Activated CD4-positive, alpha-beta T cell treated with anti-CD3 and anti-CD28 coated beads for 36 hours (primary cell): ENCODE data around the gene SLCO3A1. TPM values are rescaled to one million over a fixed set of nuclear protein-coding genes. Genes with fewer than 3 reads are reported as not detected.

Source experiments
- ATAC-seq: fragments of 200-7000 bp; cut with Tn5 transposase; one replicate; pipeline ENCODE4 v1.10.0; 2021; ENCODE audit warnings: mild to moderate bottlenecking, moderate library complexity
- CTCF ChIA-PET: fragments of 350-600 bp; sonication (Branson Sonifier 250); formaldehyde crosslinking; loops from one replicate; lab custom pipeline; 2021; ENCODE audit warnings: antibody characterized with exemption; lab: Charles Lee
- POLR2A ChIA-PET: fragments of 350-600 bp; sonication (Branson Sonifier 250); formaldehyde crosslinking; loops from one replicate; lab custom pipeline; 2021; ENCODE audit warnings: antibody characterized with exemption, inconsistent platforms; lab: Charles Lee
- DNase-seq: peaks from one replicate; pipeline ENCODE4 v3.0.0-alpha.2; 2020
- H3K27ac Mint-ChIP-seq: one replicate; pipeline ENCODE4 v1.8.0; 2021; ENCODE audit warnings: mixed read lengths
- H3K27me3 Mint-ChIP-seq: one replicate; pipeline ENCODE4 v1.8.0; 2021; ENCODE audit warnings: mixed read lengths
- H3K36me3 Mint-ChIP-seq: one replicate; pipeline ENCODE4 v1.8.0; 2021; ENCODE audit warnings: low read depth, mixed read lengths
- H3K4me1 Mint-ChIP-seq: one replicate; pipeline ENCODE4 v1.8.0; 2021; ENCODE audit warnings: mixed read lengths
- H3K4me3 Mint-ChIP-seq: one replicate; pipeline ENCODE4 v1.8.0; 2021; ENCODE audit warnings: mild to moderate bottlenecking, moderate library complexity, mixed read lengths
- H3K9me3 Mint-ChIP-seq: one replicate; pipeline ENCODE4 v1.8.0; 2021; ENCODE audit warnings: low read depth, mixed read lengths
- intact Hi-C, 2 experiments: fragments of 100-400 bp; cut with DNase I in 1 of 2; cut with micrococcal nuclease in 1 of 2; formaldehyde crosslinking; loops; one replicate each; pipeline versions ENCODE4 v1.14.2 to v1.15.1; 2022 to 2024; cut with DNase I, micrococcal nuclease
- total RNA-seq, 2 experiments: library from RNA; stranded (reverse); gene quantifications; one replicate each; pipeline ENCODE4 v1.2.3, GENCODE V29; 2021

Gene SLCO3A1
- total RNA-seq, 2 experiments from 2014 or later: 5.6 to 5.8 TPM

GRCh38 chr15:92143765-92144164 is 290.3 kb downstream of the SLCO3A1 start:
- Mint-ChIP-seq H3K4me1 (no peaks in the 10 kb centered on the region), H3K36me3 (peaks cover 8% of the 10 kb centered on the region), H3K4me3 (no peak overlapping the region), H3K27me3 (no peaks in the 10 kb centered on the region), H3K9me3 (no peaks in the 10 kb centered on the region), H3K27ac (no peak overlapping the region)
- DNase-seq (no peak), ATAC-seq (no peak)
- POLR2A ChIA-PET: no interaction called here
- CTCF ChIA-PET: no interaction called here
- intact Hi-C loops: no loop called here

GRCh38 chr15:92146511-92147150 is 293.1 kb downstream of the SLCO3A1 start:
- Mint-ChIP-seq H3K27me3 (no peaks in the 10 kb centered on the region), H3K4me3 (no peak overlapping the region), H3K36me3 (peaks cover 10% of the 10 kb centered on the region), H3K9me3 (no peaks in the 10 kb centered on the region), H3K4me1 (no peaks in the 10 kb centered on the region), H3K27ac (no peak overlapping the region)
- ATAC-seq: no peak
- ChIA-PET CTCF (interaction anchor here (0.7 kb wide), 1 partner anchor 440 kb away, joined by 3 read pairs; no protein-coding TSS in a partner anchor), POLR2A (no interaction called here)
- no peak for DNase-seq
- intact Hi-C loops: no loop called here

- H3K27me3 Mint-ChIP-seq: no peaks in the 10 kb centered on the region
- no peak overlapping the region for H3K27ac Mint-ChIP-seq
These were observed 295.5 kb downstream of the SLCO3A1 start for GRCh38 chr15:92149029-92149428.

GRCh38 chr15:92149465-92149864 is 296.0 kb downstream of the SLCO3A1 start:
- intact Hi-C loops: no loop called here
- no peak overlapping the region for H3K27ac Mint-ChIP-seq
- ATAC-seq (no peak), DNase-seq (no peak)
- H3K4me3 Mint-ChIP-seq: no peak overlapping the region
- no peaks in the 10 kb centered on the region for H3K4me1 Mint-ChIP-seq
- H3K27me3 Mint-ChIP-seq: no peaks in the 10 kb centered on the region
- H3K9me3 Mint-ChIP-seq: no peaks in the 10 kb centered on the region
- CTCF ChIA-PET: interaction anchor here (0.7 kb wide), 1 partner anchor 10 kb away, joined by 3 read pairs; no protein-coding TSS in a partner anchor
- H3K36me3 Mint-ChIP-seq: peaks cover 7% of the 10 kb centered on the region
- POLR2A ChIA-PET: interaction anchor here (0.6 kb wide), 1 partner anchor 129 kb away, joined by 4 read pairs; no protein-coding TSS in a partner anchor

More at GRCh38 chr15:92149029-92149428, 295.5 kb downstream of the SLCO3A1 start:
- no peak overlapping the region for H3K4me3 Mint-ChIP-seq
- peaks cover 7% of the 10 kb centered on the region for H3K36me3 Mint-ChIP-seq
- no peaks in the 10 kb centered on the region for H3K9me3 Mint-ChIP-seq
- CTCF ChIA-PET: no interaction called here
- DNase-seq (no peak), ATAC-seq (no peak)
- intact Hi-C loops: no loop called here
- POLR2A ChIA-PET: no interaction called here
- H3K4me1 Mint-ChIP-seq: no peaks in the 10 kb centered on the region

- Mint-ChIP-seq H3K4me3 (no peak overlapping the region), H3K4me1 (no peaks in the 10 kb centered on the region), H3K9me3 (no peaks in the 10 kb centered on the region), H3K27me3 (no peaks in the 10 kb centered on the region), H3K36me3 (peaks cover 7% of the 10 kb centered on the region), H3K27ac (no peak overlapping the region)
- ATAC-seq (no peak), DNase-seq (no peak)
- POLR2A ChIA-PET: no interaction called here
- CTCF ChIA-PET: interaction anchor here (0.6 to 0.7 kb wide), 2 partner anchors 35 to 231 kb away, joined by 3 to 4 read pairs; no protein-coding TSS in a partner anchor
- intact Hi-C loops: no loop called here
These were observed 297.7 kb downstream of the SLCO3A1 start for GRCh38 chr15:92151168-92151567.

GRCh38 chr15:92151741-92152140 is 298.2 kb downstream of the SLCO3A1 start:
- no peak for DNase-seq
- H3K4me1 Mint-ChIP-seq: no peaks in the 10 kb centered on the region
- no peak overlapping the region for H3K27ac Mint-ChIP-seq
- no peak for ATAC-seq
- no peak overlapping the region for H3K4me3 Mint-ChIP-seq
- intact Hi-C loops: no loop called here
- no peaks in the 10 kb centered on the region for H3K27me3 Mint-ChIP-seq
- peaks cover 7% of the 10 kb centered on the region for H3K36me3 Mint-ChIP-seq
- CTCF ChIA-PET: interaction anchor here (0.6 to 0.7 kb wide), 2 partner anchors 36 to 230 kb away, joined by 3 to 4 read pairs; no protein-coding TSS in a partner anchor
- no peaks in the 10 kb centered on the region for H3K9me3 Mint-ChIP-seq
- POLR2A ChIA-PET: no interaction called here

GRCh38 chr15:92152983-92153382 is 299.5 kb downstream of the SLCO3A1 start:
- CTCF ChIA-PET: no interaction called here
- DNase-seq: no peak
- POLR2A ChIA-PET: no interaction called here

GRCh38 chr15:92153620-92154019 is 300.1 kb downstream of the SLCO3A1 start:
- intact Hi-C loops: no loop called here
- peaks cover 5% of the 10 kb centered on the region for H3K36me3 Mint-ChIP-seq
- POLR2A ChIA-PET: no interaction called here
- CTCF ChIA-PET: no interaction called here
- no peak for DNase-seq
- no peak overlapping the region for H3K4me3 Mint-ChIP-seq
- no peak for ATAC-seq
- no peaks in the 10 kb centered on the region for H3K27me3 Mint-ChIP-seq
- no peaks in the 10 kb centered on the region for H3K9me3 Mint-ChIP-seq
- no peak overlapping the region for H3K27ac Mint-ChIP-seq
- peaks cover 9% of the 10 kb centered on the region for H3K4me1 Mint-ChIP-seq

More at GRCh38 chr15:92152983-92153382, 299.5 kb downstream of the SLCO3A1 start:
- no peaks in the 10 kb centered on the region for H3K9me3 Mint-ChIP-seq
- H3K27me3 Mint-ChIP-seq: no peaks in the 10 kb centered on the region
- no peak overlapping the region for H3K27ac Mint-ChIP-seq
- intact Hi-C loops: no loop called here
- H3K36me3 Mint-ChIP-seq: peaks cover 5% of the 10 kb centered on the region
- ATAC-seq: no peak
- H3K4me1 Mint-ChIP-seq: peaks cover 2% of the 10 kb centered on the region
- H3K4me3 Mint-ChIP-seq: no peak overlapping the region

GRCh38 chr15:92155934-92156333 is 302.4 kb downstream of the SLCO3A1 start:
- no peak overlapping the region for H3K4me3 Mint-ChIP-seq
- H3K27me3 Mint-ChIP-seq: no peaks in the 10 kb centered on the region
- peaks cover 13% of the 10 kb centered on the region for H3K4me1 Mint-ChIP-seq
- ChIA-PET POLR2A (no interaction called here), CTCF (interaction anchor here (0.5 kb wide), 1 partner anchor 429 kb away, joined by 3 read pairs; no protein-coding TSS in a partner anchor)
- ATAC-seq (no peak), DNase-seq (no peak)
- peaks cover 5% of the 10 kb centered on the region for H3K36me3 Mint-ChIP-seq
- no peak overlapping the region for H3K27ac Mint-ChIP-seq
- H3K9me3 Mint-ChIP-seq: no peaks in the 10 kb centered on the region
- intact Hi-C loops: loop anchor here in 1 of 2 experiments (5.0 kb wide), 1 partner anchor 471 kb away; no protein-coding TSS in a partner anchor

- Mint-ChIP-seq H3K4me3 (no peak overlapping the region), H3K4me1 (peaks cover 18% of the 10 kb centered on the region), H3K27ac (no peak overlapping the region), H3K9me3 (no peaks in the 10 kb centered on the region), H3K27me3 (no peaks in the 10 kb centered on the region), H3K36me3 (peaks cover 2% of the 10 kb centered on the region)
- ChIA-PET POLR2A (no interaction called here), CTCF (no interaction called here)
- intact Hi-C loops: loop anchor here in 1 of 2 experiments (5.0 kb wide), 1 partner anchor 470 kb away; no protein-coding TSS in a partner anchor
- DNase-seq: no peak
- ATAC-seq: no peak
These were observed 304.3 kb downstream of the SLCO3A1 start for GRCh38 chr15:92157666-92158298.

GRCh38 chr15:92158426-92158825 is 304.9 kb downstream of the SLCO3A1 start:
- Mint-ChIP-seq H3K36me3 (peaks cover 3% of the 10 kb centered on the region), H3K4me3 (no peak overlapping the region), H3K27ac (no peak overlapping the region), H3K9me3 (no peaks in the 10 kb centered on the region), H3K27me3 (no peaks in the 10 kb centered on the region), H3K4me1 (peaks cover 18% of the 10 kb centered on the region)
- DNase-seq (peak; percentile 75), ATAC-seq (peak; percentile 98)
- ChIA-PET CTCF (interaction anchor here (0.5 to 0.6 kb wide), 3 partner anchors 56 to 403 kb away, joined by 3 read pairs; no protein-coding TSS in a partner anchor), POLR2A (no interaction called here)
- intact Hi-C loops: loop anchor here in 1 of 2 experiments (5.0 kb wide), 1 partner anchor 469 kb away; no protein-coding TSS in a partner anchor
